ENCODE data around the gene EGFLAM.

The EGFLAM gene

GRCh38 chr5:38424148-38425060, 166.0 kb downstream of the EGFLAM start:
- no peak for DNase-seq

GRCh38 chr5:38426490-38426889, 168.1 kb downstream of the EGFLAM start:
- no peak for DNase-seq

GRCh38 chr5:38426986-38427950, 168.9 kb downstream of the EGFLAM start:
- DNase-seq: no peak

DNA sequence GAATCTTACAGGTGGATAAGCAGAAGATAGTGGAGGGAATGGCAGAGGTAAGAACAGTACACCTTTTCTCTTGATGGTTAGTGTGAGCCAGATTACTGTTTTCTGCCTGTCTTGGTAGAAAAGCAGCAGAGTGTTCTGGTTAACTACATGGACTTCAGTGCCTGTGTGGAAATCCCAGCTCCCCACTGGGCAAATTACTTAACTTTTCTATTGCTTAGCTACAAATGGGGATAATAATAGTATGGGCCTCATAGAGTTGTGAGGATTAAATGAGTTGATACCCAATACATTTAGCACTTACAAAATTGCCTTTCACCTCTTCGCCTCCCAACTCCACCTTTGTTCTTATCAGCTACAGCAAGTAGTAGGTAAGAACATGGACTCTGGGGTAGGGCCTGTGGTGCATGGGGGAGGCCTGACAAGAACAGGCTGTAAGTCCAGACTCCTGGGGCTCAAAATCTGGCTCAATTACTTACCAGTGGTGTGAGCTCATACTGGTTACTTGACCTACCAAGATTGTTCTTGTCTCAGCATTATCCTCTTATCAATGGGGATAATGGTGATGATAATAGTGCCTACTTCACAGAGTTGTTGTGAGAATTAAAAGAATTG, 173.0 kb downstream of the EGFLAM start:
- DNase-seq: no peak

DNA sequence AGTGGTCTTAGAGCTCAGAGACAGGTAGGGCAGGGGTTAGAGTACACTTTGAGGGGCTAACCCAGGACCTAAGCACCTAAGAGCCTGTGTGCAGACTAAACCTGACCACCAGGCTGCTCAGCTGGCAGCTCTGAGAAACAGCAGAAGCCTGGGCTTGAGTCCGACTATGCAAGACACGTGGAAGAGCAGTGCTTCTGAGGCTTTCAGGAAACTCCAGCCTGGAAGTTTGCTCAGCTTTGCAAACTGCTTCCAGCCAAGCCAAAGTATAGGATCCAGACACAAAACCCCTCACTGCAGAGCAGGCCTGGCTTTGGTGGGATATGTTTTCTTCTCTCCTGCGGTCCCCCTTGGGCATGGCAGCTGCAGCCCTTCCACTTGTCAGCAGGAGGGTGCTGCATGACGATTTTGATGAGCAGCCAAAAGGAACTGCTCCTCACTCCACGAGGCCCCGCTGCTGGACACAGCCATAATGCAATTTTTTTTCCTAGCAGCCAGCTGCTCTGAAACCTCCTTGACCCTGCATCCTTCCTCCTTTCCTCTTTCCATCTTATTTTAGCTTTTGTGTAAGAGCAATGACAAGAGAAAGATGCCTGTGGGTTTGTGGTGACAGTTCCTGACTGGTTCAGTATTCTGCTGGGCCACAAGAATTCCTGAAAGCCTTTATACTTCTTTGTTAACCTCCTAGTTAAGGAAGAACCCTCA, 175.0 kb downstream of the EGFLAM start:
- peak; percentile 43 for DNase-seq

- DNase-seq: no peak
Observed at GRCh38 chr5:38434966-38435705, 176.8 kb downstream of the EGFLAM start.

DNA sequence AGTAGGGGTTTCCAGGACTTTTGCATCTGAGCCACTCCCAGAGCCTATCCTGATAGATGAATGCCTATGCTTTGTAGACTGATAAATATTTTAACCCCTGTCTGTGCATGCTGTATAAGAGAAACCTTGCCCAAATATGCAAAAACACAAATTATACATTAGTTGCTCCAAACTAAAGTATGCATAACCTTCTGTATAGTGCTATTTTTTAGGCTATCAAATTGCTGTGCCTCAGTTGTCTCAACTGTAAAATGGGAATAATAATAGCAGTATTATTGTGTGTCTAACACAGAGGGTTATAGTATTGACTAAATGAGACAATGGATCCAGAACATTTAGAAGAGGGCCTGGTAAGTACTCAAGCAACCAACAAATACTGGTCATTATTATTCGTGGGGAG, 180.4 kb downstream of the EGFLAM start:
- no peak for DNase-seq

GRCh38 chr5:38441453-38442246, 183.3 kb downstream of the EGFLAM start:
- DNase-seq: peak; percentile 98

DNA sequence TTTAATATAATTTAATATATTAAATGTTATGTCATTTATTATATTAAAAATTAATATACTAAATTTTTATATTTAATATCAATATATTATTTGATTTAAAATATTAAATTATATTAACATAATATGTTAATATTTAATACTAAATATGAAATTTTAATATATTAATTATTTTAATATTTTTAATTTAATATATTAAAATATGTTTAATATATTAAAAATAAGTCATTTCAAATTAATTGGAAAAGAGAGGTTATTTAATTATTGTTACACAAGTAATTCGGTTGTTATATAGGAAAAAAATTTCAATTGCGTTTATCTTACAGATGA, 183.9 kb downstream of the EGFLAM start:
- DNase-seq: no peak

DNA sequence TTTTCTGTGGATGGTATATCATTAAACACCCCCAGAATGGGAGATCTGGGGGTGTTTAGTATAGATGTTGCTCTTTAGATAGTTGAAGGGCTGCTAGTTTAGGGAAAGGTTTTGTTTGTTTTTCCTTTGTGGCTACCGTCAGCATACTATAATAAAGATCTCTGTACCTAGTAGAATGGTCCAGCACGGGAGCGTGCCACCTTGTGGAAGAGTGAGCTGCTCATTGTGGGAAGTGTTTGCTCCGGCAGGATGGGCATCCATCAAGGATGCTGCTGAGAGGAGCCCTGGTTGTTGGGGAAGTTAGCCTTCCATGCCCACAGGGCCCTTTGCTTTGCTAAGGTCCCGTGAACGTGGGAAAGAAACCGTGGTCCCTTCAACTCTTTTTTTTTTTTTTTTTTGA, 185.0 kb downstream of the EGFLAM start:
- DNase-seq: no peak

DNA sequence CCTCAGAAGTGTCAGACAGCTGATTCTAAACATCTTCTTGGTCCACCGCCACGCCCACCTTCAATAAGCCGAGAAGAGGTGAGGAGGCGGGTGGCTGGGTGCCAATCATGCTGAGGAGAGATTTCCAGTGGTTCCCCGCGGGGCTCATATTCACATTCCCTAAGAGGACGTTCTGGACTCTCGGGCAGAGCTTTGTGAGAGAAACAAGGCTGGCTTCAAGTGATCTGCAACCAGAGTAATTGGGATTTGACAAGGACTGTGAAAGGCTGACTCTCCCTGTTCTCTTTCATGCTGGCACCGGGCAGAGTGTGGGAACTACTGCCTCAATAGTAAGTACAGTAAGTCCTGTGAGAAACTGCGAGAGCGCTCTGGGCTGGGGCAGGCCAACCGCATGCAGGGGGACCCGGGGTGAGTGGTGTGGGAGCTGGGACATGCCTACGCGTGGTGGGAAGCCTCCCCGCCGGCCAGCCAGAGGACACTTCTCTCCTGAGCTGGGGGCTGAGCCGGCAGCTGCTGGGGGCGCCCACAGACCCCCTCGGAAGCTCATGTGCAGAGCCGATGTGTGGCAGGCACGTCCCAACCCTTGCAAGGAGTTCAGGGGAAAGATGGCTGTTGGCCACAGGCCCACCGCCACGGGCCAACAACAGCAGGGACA, 187.1 kb downstream of the EGFLAM start:
- DNase-seq: no peak

DNA sequence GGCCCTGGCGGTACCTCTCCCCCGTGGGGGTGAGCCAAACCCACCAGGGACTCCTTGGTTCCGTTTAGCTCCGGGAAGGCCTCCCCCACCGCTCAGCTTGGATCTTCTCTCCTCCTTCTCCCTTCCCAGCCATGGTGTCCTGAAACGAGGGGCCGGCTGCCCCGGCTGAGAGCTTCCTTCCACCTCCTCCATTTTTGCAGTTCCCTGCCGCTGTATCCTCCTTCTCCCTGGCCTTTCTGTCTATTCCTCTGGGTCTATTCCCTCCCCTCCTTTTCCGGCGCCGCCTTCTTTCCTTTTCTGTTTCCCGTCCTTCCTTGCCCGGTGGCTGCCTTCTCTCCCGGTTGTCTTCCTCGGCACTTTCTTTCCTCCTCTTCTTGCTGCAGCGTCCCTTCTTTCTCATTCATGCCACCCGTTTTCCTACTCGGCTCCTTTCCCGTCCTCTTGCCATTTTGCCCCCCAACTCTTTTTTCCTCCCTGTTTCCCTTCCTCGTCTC, 187.7 kb downstream of the EGFLAM start:
- no peak for DNase-seq

DNA sequence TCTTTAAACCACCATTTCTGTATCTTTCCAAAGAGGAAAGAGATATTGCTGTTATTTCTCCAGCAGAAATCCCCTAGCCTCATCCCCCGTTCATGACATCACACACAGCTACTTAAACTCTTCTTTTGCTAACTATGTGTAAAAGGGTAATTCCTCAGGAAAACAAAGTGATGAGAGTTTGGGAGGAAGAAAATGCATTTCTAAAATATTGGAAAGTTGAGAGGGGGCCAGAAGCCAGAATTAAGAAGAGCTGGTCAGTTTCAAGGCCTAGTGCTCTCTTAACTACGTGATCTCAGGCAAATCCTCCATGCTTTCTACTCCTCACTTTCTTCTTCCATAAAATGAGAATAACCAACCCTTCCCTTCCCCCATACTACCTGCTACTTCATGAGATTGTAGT, 188.7 kb downstream of the EGFLAM start:
- no peak for DNase-seq

- DNase-seq: peak; percentile 54
Observed at GRCh38 chr5:38447786-38448185, 189.4 kb downstream of the EGFLAM start.

GRCh38 chr5:38448568-38449350, 190.4 kb downstream of the EGFLAM start:
- DNase-seq: no peak

DNA sequence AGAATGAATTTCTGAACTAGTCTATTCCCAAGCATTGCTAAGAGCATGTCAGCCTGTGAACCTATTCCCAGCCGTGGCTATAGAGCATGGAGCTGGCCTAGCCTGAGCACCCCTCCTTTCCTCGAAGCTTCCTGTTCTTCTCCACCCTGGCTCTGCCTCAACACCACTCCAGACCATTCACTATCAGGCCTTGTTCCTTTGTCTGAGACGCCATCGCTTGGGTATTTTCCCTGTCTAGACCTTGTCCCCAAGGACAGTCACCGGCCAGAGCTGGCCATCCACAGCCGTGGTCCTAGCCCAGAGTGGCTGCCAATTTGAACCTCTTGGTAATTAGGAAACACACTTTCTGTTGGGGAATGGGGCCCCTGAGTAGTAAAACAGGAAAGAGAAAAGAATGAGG, 192.3 kb downstream of the EGFLAM start:
- DNase-seq: no peak

DNA sequence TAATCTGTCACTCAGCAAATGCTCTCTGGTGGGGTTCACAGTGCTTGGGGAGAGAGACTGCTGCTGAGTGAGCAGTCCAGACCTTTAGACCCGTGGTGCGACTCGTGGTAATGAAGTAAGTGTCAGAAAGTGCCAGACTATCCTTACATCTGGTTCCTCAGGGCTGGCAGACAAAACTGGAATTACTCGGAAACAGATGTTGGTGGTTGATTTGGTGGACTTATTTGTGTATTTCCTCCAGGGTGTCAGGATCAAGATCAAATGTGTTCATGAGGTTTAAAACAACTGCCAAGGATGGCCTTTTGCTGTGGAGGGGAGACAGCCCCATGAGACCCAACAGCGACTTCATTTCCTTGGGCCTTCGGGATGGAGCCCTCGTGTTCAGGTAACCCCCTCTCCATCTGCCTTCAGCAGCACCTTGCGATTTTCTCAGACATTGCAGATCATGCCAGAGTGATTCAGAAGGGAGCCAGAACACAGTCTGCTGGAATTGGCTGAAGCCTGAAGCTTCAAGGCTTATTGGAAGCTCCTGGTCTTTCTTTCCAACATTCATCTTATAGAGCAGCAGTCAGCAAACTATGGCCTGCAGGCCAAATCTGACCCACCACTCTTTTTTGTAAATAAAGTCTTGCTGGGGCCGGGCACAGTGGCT, 192.8 kb downstream of the EGFLAM start:
- no peak for DNase-seq

- no peak for DNase-seq
Observed at GRCh38 chr5:38452201-38452600, 193.8 kb downstream of the EGFLAM start.

- no peak for DNase-seq
Observed at GRCh38 chr5:38453506-38453905, 195.1 kb downstream of the EGFLAM start.

Measured in eye (tissue), 1 donor.